ENCODE results near the gene CRBN.

CRBN gene

DNA sequence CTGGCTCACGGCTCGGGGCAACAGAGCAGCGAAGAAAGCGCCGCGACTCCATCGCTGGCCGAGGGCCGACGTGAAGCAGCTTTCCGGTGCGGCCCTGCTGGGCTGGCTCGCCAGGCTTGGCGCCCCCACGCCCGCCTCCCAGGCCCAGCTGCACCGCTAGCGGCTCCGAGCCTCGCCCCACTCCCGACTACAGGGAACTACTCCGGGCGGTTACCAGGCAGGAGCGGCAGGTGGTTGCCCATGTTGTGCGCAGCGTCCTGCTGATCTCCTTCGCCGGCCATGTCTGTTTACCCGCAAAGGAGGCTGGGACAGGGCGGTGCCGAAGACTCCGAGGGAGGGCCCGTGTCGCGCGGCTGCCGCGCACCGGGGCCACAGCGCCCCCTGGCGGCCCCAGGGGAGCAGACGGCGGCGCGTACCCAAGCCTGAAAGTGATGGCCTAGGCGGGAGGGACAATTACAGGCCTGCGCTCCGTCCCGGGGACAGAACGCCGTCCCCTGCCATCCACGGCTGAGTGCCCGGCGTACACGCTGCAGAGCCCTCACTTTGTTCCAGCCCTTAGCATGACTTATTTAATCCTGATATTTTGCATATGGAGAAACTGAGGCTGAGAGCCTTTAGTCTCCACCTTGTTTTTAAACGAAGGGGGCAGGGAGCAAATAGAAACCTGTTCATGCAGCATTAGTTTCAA lies at the start of gene CRBN:
CRBN (minus strand) TSS at position 285 of the 688 bp plus-strand sequence; CDS start at position 281, 4 bp downstream.
- DNase-seq: peak; percentile 89

DNA sequence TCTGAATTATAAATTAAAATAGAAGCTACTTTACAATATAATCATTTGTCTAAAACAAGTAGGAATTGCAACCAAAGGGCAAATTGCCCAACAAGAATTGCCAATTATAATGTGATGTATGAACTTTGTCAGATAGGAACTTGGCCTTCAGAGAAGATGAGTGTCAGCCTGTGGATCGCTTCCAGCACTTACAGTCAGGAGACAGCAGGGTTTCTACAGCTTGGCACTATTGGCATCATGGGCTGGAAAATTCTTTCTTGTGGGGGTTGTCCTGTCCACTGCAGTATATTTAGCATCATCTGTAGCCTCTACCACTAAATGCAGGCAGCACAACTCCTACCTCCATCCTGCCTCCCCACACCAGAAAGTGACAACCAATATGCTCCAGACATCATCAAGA lies 48.1 kb upstream of the CRBN start:
- DNase-seq: no peak

- no peak for DNase-seq
Measured at GRCh38 chr3:3221528-3221927, 42.0 kb upstream of the CRBN start.

- no peak for DNase-seq
Measured at GRCh38 chr3:3216401-3216800, 36.9 kb upstream of the CRBN start.

DNA sequence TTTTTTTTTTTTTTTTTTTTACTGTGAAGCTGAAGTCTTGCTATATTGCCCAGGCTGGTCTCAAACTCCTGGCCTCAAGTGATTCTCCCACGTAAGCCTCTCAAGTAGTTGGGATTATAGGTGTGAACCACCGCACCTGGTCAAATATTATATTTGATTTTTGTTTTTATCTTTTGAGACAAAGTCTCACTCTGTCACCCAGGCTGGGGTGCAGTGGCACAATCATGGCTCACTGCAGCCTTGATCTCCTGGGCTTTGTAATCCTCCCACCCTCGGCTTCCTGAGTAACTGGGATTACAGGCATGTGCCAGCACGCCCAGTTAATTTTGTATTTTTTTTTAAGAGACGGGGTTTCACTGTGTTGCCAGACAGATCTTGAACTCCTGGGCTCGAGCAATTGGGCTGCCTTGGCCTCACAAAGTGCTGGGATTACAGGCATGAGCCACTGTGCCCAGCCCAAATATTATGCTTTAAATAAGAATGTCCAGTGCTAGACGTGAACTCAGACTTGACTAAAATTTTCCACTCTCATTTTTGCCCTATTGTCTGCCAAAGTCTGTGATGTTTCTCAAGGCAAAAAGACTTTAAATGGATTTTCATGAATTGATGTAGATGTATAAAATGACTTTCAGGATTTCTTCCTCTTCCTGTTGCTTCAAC lies 33.4 kb upstream of the CRBN start:
- DNase-seq: no peak

- no peak for DNase-seq
Measured at GRCh38 chr3:3209714-3210113, 30.2 kb upstream of the CRBN start.

GRCh38 chr3:3209057-3209456 lies 29.6 kb upstream of the CRBN start:
- DNase-seq: no peak

DNA sequence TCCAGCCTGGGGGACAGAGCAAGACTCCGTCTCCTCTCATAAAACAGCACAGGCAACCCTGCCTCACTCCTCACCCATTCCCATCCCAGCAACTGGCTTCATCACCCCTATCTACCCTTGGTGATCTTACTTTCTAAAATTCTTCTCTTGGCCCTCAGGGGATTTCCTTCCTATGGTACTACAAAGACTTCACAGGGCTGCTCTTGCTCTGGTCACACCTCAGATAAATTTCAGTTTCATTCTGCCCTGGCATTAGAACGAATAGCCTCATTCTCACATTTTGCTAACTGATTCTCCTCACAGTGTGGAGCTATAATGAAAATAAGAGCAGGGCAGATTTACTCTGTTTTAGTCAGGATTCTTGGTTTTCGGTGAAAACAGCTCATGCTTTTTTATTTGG lies 22.1 kb upstream of the CRBN start:
- DNase-seq: no peak

- peak; percentile 18 for DNase-seq
Measured at GRCh38 chr3:3200632-3201212, 21.2 kb upstream of the CRBN start.

GRCh38 chr3:3199306-3199705 lies 19.8 kb upstream of the CRBN start:
- no peak for DNase-seq

DNA sequence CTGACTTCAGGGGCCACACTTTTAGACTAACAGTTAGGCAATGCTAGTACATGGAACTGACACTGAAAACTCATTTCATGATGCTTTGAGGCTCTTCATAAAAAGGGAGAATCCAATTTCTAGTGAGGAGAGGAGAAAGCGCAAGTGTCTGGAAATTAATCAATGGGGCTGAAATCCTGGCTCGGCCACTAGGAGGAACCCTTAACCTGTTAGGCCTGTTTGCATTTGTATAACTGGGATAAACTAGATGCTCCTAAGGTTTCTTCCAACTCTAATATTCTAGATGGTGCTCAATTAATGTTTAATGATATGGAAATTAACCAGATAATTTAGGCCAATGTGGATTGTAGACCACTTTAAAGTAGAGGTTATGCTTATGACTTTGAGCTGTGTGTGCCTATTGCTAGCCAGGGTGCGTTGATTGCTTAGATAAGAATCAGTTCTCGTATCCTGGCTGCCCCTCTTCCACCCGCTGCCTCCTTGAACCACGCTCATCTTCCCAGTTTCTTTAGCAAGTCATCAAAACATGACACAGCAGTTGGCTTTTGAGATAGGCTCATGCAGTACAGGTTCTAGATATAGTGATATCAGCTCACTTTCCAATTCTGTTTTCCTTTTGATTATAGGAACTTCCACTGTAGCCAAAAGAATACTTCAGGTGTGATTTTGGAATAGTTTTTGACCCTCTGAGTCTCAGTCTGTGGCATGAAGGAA lies 16.8 kb upstream of the CRBN start:
- DNase-seq: no peak

DNA sequence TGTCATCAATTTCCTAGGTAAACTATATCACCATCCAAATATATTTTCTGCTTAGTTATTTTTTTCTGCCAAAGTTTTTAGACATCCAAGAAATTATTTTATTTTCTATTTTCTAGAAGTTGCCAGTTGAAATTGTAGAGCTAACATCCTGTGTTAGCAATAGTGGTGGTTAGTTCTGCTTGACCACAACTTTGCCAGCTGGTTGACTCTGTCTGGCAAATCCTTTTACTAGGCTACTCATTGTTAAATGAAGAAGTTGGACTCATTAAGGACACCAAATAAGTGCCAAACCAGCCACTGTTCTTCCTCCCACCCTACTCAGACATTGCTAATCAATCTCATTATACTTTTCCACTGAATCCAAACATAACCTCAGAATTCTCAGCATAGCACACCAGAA lies 15.4 kb upstream of the CRBN start:
- no peak for DNase-seq

DNA sequence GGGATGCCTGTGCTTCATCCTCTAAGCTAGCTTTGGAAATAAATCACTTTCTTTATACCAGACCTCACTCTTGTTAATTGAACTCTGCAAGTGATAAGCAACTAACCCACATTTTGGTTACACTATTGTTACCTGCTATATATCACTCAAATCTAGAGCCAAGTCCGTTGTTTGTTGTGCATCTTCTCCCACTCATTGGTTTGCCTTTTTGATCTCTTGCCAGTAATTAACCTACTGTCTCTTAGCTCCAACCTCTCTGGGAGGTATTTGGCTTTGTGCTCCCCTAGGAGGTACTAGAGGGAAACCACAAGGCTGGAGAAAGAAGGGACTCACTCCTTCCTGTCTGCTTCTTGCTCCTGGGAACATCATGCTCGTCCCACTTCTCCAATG lies 12.8 kb upstream of the CRBN start:
- DNase-seq: no peak

GRCh38 chr3:3191675-3192285 lies 12.3 kb upstream of the CRBN start:
- DNase-seq: no peak

GRCh38 chr3:3189961-3190360 lies 10.5 kb upstream of the CRBN start:
- DNase-seq: no peak

DNA sequence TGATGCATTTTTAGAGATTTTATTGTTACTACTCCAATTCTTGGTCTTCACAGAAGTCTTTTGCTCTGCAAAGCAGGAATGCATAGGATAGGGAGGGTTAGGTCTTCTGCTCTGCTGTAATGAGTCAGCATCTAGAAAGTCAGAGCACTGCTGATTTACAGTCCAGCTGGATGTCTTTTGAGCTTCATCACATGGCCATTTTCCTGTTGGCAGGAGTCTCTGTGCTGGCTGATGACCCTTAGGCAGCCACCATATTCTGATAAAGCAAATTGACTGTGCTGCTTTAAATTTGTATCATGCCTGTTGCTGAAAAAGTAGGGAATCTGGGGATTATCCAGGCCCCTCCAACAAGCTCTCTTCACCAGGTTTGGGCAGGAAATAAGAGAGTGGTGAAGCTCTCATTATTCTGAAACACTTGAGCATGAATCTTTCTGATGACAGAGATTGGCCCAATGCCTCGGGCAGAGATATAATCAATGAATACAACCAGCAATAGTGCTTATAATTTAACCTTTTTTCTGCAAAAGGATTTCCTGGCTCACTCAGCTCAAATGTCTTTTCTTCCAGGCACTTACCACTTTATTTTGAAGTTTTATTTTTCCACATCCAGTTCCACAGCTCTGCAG lies 9.7 kb upstream of the CRBN start:
- DNase-seq: no peak

DNA sequence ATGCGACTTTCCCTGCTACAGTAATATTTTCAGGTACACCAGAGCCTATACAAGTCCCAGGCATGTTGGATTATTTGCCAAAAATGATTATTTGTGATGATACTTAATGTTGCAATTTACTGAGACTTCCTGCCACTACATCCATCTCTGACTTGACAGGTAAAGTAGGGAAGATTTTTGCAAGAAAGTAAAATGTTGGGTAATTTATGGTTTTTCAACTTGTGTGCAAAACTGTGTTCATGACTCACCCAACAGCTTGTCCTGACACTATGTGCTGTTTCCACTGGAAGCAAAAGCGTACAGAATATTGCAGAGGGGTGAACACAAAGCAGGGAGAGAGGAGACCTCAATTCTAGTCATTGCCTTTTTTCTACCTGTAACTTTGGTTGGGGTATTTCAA lies 5.4 kb upstream of the CRBN start:
- DNase-seq: no peak

- DNase-seq: no peak
Measured at GRCh38 chr3:3180456-3180855, 965 bp upstream of the CRBN start.

- peak; percentile 6 for DNase-seq
Measured at GRCh38 chr3:3178498-3179328, 778 bp downstream of the CRBN start.

DNA sequence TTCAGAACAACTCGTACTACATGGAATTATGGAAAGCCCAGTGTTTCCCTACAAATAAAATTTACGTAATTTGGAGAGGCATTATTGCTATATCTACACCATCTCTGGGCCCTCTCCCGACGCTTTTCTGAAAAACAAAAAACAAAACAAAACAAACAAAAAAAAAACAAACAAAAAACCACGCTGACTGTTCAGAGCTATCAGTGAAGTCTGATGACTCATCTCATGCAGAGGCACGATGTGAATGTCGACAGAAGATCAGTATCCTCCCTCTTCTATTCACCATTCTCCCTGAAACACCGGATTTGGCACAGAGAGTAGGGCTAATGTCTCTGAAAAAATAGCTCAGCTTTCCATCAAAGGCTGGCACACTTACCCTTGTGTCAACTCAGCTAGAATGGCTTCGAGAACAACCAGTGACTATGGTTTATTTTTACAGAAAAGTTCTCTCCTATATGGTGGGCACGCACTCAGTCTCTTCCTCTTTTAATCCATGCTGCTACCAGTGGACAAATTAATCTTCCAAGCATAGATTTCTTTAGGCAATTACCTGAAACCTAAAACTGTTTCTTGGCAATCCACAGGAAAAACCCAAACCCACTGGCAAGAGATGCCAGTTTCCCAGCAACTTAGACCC lies 1.5 kb downstream of the CRBN start:
- DNase-seq: no peak

GRCh38 chr3:3172627-3173026 lies 6.9 kb downstream of the CRBN start:
- no peak for DNase-seq
